GM19239 (cell line): Measurements from ENCODE around the gene COQ2.
"Not testable (repeated sequence)": the region's sequence is repeated elsewhere in the genome, so short reads cannot be mapped to it uniquely, and the experiment has no call there.

ENCODE experiments used
- DNase-seq: peaks from one replicate; pipeline ENCODE4 v3.0.0; 2011; ENCODE audit warnings: low spot score; ENCODE audit not compliant: insufficient read length
- FAIRE-seq: peaks from 2 replicates; lab custom pipeline; 2011; peaks lifted over from hg19 to GRCh38; lab: Jason Lieb, UNC

The COQ2 gene

GRCh38 chr4:83288381-83288780 is 3.8 kb upstream of the COQ2 start:
- FAIRE-seq, DNase-seq: not testable (repeated sequence)

GRCh38 chr4:83285055-83285407 is 433 bp upstream of the COQ2 start:
- DNase-seq (no peak), FAIRE-seq (no peak)

GRCh38 chr4:83283181-83283580 is 1.4 kb downstream of the COQ2 start:
- FAIRE-seq (no peak), DNase-seq (no peak)

- peak; percentile 97 for FAIRE-seq
- no peak for DNase-seq
These were observed 2.5 kb downstream of the COQ2 start for GRCh38 chr4:83282049-83282535.

- DNase-seq (no peak), FAIRE-seq (peak; percentile 56)
These were observed 3.3 kb downstream of the COQ2 start for GRCh38 chr4:83281307-83281706.

DNA sequence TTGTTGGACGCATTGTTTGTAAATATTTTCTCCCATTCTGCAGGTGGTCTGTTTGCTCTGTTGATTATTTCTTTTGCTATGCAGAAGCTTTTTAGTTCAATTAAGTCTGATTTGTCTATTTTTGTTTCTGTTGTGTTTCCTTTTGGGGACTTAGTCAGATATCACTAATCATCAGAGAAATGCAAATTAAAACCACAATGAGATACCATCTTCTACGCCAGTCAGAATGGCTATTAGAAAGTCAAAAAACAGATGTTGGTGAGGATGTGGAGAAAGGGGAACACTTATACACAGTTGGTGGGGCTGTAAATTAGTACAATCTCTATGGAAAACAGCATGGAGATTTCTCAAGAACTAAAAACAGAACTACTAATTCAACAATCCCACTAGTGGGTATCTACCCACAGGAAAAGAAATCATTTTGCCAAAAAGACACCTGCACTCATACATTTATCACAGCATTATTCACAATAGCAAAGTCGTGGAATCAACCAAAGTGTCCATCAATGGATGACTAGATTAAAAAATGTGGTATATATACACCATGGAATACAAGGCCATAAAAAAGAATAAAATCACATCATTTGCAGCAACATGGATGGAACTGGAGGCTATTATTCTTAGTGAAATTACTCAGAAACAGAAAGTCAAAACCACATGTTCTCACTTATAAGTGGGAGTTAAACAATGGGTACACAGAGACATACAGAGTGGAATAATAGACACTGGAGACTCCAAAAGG is 8.1 kb downstream of the COQ2 start:
- peak; percentile 89 for FAIRE-seq
- no peak for DNase-seq

- peak; percentile 4 for FAIRE-seq
These were observed 10.7 kb downstream of the COQ2 start for GRCh38 chr4:83273926-83274325.

DNA sequence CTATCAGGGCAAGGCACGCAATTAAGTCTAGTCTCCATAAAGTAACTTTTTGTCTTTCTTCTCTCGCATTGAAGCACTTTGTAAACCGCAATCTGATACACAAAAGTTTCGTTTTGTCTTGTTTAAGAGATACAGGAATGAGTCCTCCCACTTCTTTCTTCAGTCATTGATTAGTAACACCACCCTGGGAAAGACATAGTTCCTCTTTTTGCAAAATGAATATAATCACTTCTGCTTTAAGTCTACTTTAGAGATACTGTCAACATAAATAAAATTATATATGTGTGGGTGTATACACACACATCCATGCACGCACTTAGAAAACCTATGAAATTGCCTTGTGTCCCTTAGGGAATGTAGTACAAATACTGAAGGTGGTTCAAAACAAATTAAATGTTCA is 11.7 kb downstream of the COQ2 start:
- peak; percentile 99 for FAIRE-seq
- peak; percentile 19 for DNase-seq

More at GRCh38 chr4:83273926-83274325, 10.7 kb downstream of the COQ2 start:
- not testable (repeated sequence) for DNase-seq

DNA sequence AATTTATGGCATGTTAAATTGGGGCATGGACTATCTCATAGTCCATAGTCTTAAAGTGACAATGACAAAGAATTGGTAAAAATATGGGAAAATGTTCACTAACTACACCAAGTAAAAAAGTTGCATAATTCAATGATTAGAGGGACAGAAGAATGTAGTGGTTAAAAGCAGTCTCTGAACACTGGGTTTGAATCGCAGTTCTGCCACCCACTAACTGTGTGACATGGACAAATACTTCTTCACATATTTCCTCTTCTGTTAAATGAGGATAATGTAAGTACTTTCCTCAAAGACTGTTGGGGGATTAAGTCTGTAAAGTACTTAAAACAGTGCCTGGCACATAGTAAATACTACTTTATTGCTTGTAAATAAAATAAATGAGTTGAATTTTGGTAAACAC is 15.3 kb downstream of the COQ2 start:
- FAIRE-seq = peak; percentile 74
- no peak for DNase-seq

DNA sequence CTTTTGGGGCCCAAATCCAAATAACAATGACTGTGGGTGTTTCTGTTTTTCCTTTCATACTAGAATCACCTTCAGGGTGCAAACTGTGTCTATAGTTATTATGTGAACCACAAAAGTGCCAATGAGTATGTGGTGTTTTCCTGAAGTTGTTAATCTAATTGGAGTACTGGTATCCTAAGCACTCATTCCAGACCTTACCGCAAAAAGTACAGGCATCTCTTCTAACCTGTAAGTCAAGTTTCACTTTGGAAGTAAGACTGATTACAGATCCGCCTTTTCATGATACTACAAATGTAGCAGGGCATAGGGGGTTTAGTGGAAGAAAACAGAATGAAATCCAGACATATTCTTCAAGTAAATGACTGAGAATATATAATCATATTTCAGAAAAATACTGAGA is 16.1 kb downstream of the COQ2 start:
- FAIRE-seq = no peak
- no peak for DNase-seq

- FAIRE-seq (peak; percentile 65), DNase-seq (no peak)
These were observed 16.6 kb downstream of the COQ2 start for GRCh38 chr4:83267830-83268475.

DNA sequence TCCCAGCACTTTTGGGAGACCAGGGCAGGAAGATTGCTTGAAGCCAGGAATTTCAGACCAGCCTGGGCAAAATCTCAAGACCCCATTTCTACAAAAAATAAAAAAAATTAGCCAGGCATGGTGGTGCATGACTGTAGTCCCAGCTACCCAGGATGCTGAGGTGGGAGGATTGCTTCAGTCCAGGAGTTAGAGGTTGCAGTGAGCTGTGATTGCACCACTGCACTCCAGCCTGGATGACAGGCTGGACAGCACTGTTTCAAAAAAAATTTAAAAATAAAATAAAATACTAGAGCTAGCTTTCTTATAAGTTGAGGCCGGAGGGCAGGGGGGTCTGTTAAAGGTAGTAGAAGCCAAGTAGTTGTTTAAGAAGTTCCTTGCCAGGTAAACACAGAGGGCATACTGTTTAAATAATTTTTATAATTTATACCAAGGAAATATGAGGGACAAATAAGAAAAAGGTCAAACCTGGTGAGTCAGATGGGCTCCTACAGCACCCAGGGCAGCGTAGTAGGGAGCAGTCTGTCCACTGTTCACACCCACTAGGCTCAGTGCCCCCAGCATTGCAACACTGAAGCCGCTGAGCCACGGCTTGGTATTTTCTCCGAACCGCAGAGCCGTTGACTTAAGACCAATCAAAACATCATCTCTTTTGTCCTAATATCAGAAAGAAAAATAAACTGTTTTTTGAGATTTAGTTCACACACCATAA is 17.3 kb downstream of the COQ2 start:
- DNase-seq = no peak

DNA sequence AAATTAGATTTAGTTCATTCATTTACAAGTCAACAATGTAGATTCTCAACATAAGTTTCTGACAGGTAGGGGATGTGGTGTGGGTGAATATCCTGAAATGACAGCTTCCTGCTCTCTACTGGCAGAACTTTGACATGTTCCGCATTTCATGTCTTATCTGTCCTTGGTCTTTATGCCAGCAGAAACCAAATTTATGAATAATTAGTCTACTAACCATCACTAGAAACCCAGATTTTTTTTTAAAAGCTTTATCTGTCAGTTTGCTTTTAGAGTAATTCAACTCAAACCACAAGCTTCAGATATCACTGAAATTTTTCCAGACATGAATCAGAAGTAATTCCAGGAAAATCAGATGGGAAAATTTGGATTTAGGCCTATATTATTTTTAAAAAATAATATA is 17.9 kb downstream of the COQ2 start:
- DNase-seq (no peak), FAIRE-seq (peak; percentile 47)

More for the DNA sequence above, 17.3 kb downstream of the COQ2 start:
- FAIRE-seq = no peak

GRCh38 chr4:83263106-83263505 is 21.5 kb downstream of the COQ2 start:
- FAIRE-seq (no peak), DNase-seq (no peak)

- FAIRE-seq = no peak
These were observed 21.9 kb downstream of the COQ2 start for GRCh38 chr4:83262682-83263081.

DNA sequence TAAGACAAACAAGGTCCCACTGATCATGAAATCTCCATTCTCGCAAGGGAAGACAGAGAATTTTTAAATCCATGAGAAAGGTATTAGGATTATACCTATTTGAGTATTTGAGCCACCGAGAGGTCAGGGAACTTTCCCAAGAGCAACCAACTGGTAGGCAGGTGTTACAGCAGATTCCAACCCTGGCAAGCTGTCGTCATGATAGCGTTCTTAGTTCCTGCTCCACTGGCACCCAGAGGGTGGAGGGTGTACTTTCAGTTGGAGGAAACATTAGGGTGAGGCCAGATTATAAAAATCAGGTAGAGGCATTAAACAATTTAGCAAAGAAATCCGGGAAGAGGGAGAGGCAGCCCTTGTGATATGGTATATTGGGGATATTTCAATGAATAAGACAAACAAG is 23.3 kb downstream of the COQ2 start:
- DNase-seq (no peak), FAIRE-seq (no peak)

More at GRCh38 chr4:83262682-83263081, 21.9 kb downstream of the COQ2 start:
- no peak for DNase-seq

DNA sequence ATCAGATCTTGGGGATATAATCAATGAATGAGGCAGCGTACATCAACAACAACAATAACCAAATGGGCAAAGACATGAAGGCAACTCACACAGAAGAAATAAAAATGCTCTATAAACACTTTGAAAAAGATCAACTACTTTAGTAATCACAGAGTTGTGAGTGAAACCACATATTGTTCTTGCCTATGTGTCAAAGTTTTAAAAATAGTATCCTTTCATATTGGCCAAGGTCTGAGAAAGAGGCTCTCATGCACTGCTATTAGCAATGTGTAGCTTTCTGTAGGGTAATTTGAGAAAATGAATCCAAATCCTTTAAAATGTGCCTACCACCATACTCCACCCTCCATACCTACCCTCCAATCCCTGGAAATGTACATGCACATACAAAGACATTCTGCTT is 25.0 kb downstream of the COQ2 start:
- FAIRE-seq (peak; percentile 88), DNase-seq (no peak)

- FAIRE-seq = peak; percentile 73
These were observed 26.1 kb downstream of the COQ2 start for GRCh38 chr4:83258461-83258860.

DNA sequence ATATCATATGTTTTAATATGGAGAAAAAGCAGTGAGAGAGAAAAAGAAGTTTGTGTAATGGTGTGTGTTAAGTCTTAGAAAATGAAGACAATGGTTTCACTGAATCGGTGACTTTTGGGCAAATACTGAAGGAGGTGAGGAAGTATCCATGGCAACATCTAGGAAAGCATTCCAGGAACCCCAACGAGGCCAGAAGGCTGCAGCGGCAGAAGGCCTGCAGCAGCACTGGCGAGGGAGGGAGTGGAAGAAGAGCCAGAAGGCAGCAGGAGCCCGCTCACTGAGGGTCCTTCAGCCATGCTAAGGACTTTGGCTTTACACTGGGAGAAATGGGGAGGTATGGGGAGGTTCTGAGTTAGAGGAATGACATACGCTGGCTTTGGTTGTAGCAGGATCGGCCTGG is 26.8 kb downstream of the COQ2 start:
- DNase-seq (no peak), FAIRE-seq (no peak)

More at GRCh38 chr4:83258461-83258860, 26.1 kb downstream of the COQ2 start:
- DNase-seq = no peak

DNA sequence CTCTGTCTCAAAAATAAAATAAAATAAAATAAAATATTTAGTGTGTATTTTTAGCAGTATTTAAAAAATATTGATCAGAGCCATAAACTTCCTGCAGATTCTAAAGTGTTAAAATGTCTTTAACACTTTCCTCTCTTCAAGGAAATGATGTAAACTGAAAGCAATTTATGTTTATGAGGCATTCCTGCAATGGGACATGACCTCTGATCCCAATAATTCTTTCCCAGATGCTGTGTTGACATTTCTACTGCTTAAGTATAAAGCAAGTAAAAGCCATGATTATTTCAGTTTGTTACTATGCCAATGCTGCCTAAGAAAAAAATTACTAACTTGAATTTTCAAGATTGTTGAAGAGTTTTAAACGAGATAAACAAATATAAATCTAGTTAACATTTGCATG is 29.0 kb downstream of the COQ2 start:
- peak; percentile 21 for FAIRE-seq
- DNase-seq = no peak
